ENCODE measurements around the gene MYOM3. TPM values are rescaled to one million over a fixed set of nuclear protein-coding genes. Genes with fewer than 3 reads are reported as not detected.

The MYOM3 gene
- total and polyA plus RNA-seq, 2 of the 13 experiments (the other 11 are each of a cell fraction or from before 2014, with no cell fraction given), result 5.8 to 15.3 TPM

DNA sequence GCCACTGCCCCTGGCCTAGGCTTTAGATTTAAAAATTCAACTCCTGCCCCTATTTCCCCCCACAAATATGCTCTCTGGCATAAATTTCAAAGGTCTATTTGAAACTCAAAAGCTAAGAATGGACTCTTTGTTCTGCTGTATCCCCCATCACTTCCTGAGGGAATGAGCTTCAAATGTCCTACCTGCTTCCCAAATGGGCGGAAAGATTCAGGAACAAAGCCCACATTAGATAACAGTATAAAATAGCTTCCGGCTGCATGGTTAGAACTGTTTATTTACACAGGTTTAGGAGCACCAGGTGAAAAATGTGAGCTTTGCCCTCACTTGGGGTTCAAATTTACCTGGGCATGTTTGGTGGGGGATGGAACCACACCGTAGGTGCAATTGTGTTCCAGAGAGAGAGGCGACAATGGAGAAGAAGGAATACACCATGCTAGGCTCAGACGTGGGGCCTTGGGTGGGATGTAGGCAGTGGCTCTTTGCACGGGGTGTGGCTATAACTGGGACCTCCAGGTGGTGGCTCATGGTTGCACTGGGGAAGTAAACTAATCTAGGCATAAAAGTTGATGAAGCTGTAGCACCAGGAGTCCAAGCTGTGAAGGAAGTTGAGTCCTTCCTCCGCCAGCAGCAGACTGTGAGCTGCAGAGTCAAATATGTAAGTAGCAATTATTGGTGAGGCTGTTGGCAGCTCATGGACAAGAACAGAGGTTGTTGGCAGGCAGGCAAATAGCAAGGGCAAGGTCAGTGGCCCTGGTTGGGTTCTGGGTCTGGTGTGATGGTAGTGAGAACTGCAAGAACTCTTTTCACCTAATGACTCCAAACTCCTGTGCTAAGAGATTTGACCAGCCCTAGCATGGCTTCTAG lies 90.3 kb downstream of the MYOM3 start (continued):
- TF ChIP-seq, protein P1, sequence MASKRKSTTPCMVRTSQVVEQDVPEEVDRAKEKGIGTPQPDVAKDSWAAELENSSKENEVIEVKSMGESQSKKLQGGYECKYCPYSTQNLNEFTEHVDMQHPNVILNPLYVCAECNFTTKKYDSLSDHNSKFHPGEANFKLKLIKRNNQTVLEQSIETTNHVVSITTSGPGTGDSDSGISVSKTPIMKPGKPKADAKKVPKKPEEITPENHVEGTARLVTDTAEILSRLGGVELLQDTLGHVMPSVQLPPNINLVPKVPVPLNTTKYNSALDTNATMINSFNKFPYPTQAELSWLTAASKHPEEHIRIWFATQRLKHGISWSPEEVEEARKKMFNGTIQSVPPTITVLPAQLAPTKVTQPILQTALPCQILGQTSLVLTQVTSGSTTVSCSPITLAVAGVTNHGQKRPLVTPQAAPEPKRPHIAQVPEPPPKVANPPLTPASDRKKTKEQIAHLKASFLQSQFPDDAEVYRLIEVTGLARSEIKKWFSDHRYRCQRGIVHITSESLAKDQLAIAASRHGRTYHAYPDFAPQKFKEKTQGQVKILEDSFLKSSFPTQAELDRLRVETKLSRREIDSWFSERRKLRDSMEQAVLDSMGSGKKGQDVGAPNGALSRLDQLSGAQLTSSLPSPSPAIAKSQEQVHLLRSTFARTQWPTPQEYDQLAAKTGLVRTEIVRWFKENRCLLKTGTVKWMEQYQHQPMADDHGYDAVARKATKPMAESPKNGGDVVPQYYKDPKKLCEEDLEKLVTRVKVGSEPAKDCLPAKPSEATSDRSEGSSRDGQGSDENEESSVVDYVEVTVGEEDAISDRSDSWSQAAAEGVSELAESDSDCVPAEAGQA (IDR thresholded peaks at IDR 0.05; ENCODE audit: low read depth), result no peak
- TF ChIP-seq, protein P1 (CRISPR knock-in tag; IDR thresholded peaks at IDR 0.05; ENCODE audit: borderline replicate concordance), result no peak
- peak; percentile 25; the same call in 1 of the 2 replicates for TF ChIP-seq ZSCAN25 (CRISPR knock-in tag; IDR thresholded peaks at IDR 0.05)
- peak; percentile 62; the same call in 1 of the 2 replicates for TF ChIP-seq ZFP82 (CRISPR knock-in tag; IDR thresholded peaks at IDR 0.05; ENCODE audit: borderline replicate concordance)
- 0 out of 2 replicates have a peak, but pooled peaks have one; percentile 77 for TF ChIP-seq ZNF674 (CRISPR knock-in tag; IDR thresholded peaks at IDR 0.05; ENCODE audit: low read depth)
- TF ChIP-seq FOXJ3 (CRISPR knock-in tag; IDR thresholded peaks at IDR 0.05; ENCODE audit: borderline replicate concordance), result peak; percentile 85; the same call in 1 of the 2 replicates
- peak; percentile 94 for TF ChIP-seq TCF7 (IDR thresholded peaks at IDR 0.05; ENCODE audit: low read depth)
- TF ChIP-seq CAMTA2 (CRISPR knock-in tag; IDR thresholded peaks at IDR 0.05; ENCODE audit: borderline replicate concordance), result no peak
- TF ChIP-seq IKZF1 (IDR thresholded peaks at IDR 0.05), result no peak
- no peak for TF ChIP-seq MLLT10 (CRISPR knock-in tag; IDR thresholded peaks at IDR 0.05)
- peak; percentile 93 for TF ChIP-seq LCORL (IDR thresholded peaks at IDR 0.05)
- TF ChIP-seq LCORL (CRISPR knock-in tag; IDR thresholded peaks at IDR 0.05), result peak; percentile 93
- peak; percentile 88 for TF ChIP-seq DMAP1 (CRISPR knock-in tag; IDR thresholded peaks at IDR 0.05)
- TF ChIP-seq KLF16 (CRISPR knock-in tag; IDR thresholded peaks at IDR 0.05), result peak in 1 of 2 experiments; percentile 67; a peak in 1 of 4 replicates
- TF ChIP-seq, protein P2, sequence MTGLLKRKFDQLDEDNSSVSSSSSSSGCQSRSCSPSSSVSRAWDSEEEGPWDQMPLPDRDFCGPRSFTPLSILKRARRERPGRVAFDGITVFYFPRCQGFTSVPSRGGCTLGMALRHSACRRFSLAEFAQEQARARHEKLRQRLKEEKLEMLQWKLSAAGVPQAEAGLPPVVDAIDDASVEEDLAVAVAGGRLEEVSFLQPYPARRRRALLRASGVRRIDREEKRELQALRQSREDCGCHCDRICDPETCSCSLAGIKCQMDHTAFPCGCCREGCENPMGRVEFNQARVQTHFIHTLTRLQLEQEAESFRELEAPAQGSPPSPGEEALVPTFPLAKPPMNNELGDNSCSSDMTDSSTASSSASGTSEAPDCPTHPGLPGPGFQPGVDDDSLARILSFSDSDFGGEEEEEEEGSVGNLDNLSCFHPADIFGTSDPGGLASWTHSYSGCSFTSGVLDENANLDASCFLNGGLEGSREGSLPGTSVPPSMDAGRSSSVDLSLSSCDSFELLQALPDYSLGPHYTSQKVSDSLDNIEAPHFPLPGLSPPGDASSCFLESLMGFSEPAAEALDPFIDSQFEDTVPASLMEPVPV (CRISPR knock-in tag; IDR thresholded peaks at IDR 0.05), result 0 out of 2 replicates have a peak, but pooled peaks have one; percentile 32
- peak; percentile 59; the same call in 1 of the 2 replicates for TF ChIP-seq GFI1 (CRISPR knock-in tag; IDR thresholded peaks at IDR 0.05; ENCODE audit: borderline replicate concordance)
- TF ChIP-seq, protein P3, sequence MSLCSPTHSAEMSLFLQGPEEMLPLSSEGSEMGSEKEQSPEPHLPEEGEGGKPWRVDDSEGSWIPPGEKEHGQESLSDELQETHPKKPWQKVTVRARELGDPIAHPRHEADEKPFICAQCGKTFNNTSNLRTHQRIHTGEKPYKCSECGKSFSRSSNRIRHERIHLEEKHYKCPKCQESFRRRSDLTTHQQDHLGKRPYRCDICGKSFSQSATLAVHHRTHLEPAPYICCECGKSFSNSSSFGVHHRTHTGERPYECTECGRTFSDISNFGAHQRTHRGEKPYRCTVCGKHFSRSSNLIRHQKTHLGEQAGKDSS (CRISPR knock-in tag; IDR thresholded peaks at IDR 0.05; ENCODE audit: borderline replicate concordance, low read depth), result 0 out of 2 replicates have a peak, but pooled peaks have one; percentile 39
- TF ChIP-seq, protein P4, sequence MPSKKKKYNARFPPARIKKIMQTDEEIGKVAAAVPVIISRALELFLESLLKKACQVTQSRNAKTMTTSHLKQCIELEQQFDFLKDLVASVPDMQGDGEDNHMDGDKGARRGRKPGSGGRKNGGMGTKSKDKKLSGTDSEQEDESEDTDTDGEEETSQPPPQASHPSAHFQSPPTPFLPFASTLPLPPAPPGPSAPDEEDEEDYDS (CRISPR knock-in tag; IDR thresholded peaks at IDR 0.05), result peak; percentile 89
- peak; percentile 100 for TF ChIP-seq ETV5 (CRISPR knock-in tag; IDR thresholded peaks at IDR 0.05; ENCODE audit: borderline replicate concordance)
- TF ChIP-seq, protein P5, sequence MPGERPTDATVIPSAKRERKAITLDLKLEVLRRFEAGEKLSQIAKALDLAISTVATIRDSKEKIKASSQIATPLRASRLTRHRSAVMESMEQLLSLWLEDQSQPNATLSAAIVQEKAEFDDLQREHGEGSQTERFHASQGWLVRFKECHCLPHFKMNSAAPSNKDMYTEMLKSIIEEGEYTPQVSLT (CRISPR knock-in tag; IDR thresholded peaks at IDR 0.05; ENCODE audit: borderline replicate concordance, low read depth), result no peak

All from HepG2 (cell line).